ENCODE data around the gene EFCAB13.

GRCh38 chr17:47276868-47277267 lies 46.9 kb upstream of the EFCAB13 start:
- TF ChIP-seq, protein P1, sequence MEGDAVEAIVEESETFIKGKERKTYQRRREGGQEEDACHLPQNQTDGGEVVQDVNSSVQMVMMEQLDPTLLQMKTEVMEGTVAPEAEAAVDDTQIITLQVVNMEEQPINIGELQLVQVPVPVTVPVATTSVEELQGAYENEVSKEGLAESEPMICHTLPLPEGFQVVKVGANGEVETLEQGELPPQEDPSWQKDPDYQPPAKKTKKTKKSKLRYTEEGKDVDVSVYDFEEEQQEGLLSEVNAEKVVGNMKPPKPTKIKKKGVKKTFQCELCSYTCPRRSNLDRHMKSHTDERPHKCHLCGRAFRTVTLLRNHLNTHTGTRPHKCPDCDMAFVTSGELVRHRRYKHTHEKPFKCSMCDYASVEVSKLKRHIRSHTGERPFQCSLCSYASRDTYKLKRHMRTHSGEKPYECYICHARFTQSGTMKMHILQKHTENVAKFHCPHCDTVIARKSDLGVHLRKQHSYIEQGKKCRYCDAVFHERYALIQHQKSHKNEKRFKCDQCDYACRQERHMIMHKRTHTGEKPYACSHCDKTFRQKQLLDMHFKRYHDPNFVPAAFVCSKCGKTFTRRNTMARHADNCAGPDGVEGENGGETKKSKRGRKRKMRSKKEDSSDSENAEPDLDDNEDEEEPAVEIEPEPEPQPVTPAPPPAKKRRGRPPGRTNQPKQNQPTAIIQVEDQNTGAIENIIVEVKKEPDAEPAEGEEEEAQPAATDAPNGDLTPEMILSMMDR (IDR thresholded peaks at IDR 0.05 in 4 of 5, conservative IDR thresholded peaks at IDR 0.05 in 1 of 5), result no peak
- TF ChIP-seq POLR2A (IDR thresholded peaks at IDR 0.05), result no peak

Data from gastrocnemius medialis (tissue), 4 donors.